Kidney glomerular epithelial cell (primary cell): ENCODE data around the gene MACROH2A2.
A peak's percentile ranks its signal among the peaks of the same experiment; 100 is the strongest.

Experiments
- DNase-seq: peaks from one replicate; lab custom pipeline; 2025; lab: John Stamatoyannopoulos, UW

Gene MACROH2A2

GRCh38 chr10:70130878-70131559 is 78.4 kb downstream of the MACROH2A2 start:
- DNase-seq: no peak

- DNase-seq: no peak
Observed at GRCh38 chr10:70131560-70131937, 78.9 kb downstream of the MACROH2A2 start.

- peak; percentile 49 for DNase-seq
Observed at GRCh38 chr10:70132098-70133029, 79.7 kb downstream of the MACROH2A2 start, which contains the start of gene AIFM2. Gene AIFM2, minus strand, starts transcription at chr10:70132825. Its CDS starts 8,741 bp downstream, at chr10:70124084.

- no peak for DNase-seq
Observed at GRCh38 chr10:70135046-70135445, 82.4 kb downstream of the MACROH2A2 start.

- no peak for DNase-seq
Observed at GRCh38 chr10:70135684-70136083, 83.0 kb downstream of the MACROH2A2 start.

- DNase-seq: no peak
Observed at GRCh38 chr10:70137135-70137534, 84.5 kb downstream of the MACROH2A2 start.

GRCh38 chr10:70137927-70138883 is 85.6 kb downstream of the MACROH2A2 start:
- DNase-seq: no peak

GRCh38 chr10:70139151-70139996 is 86.7 kb downstream of the MACROH2A2 start:
- no peak for DNase-seq

GRCh38 chr10:70139997-70140250 is 87.3 kb downstream of the MACROH2A2 start:
- no peak for DNase-seq

- no peak for DNase-seq
Observed at GRCh38 chr10:70140297-70140696, 87.7 kb downstream of the MACROH2A2 start.

GRCh38 chr10:70142555-70142954 is 89.9 kb downstream of the MACROH2A2 start:
- no peak for DNase-seq

- no peak for DNase-seq
Observed at GRCh38 chr10:70144372-70145110, 91.9 kb downstream of the MACROH2A2 start.

- no peak for DNase-seq
Observed at GRCh38 chr10:70145166-70145665, 92.6 kb downstream of the MACROH2A2 start.

- peak; percentile 53 for DNase-seq
Observed at GRCh38 chr10:70145666-70146488, 93.2 kb downstream of the MACROH2A2 start.

- DNase-seq: peak; percentile 98
Observed at GRCh38 chr10:70146489-70147258, 94.0 kb downstream of the MACROH2A2 start, which contains the start of gene TYSND1. Gene TYSND1, minus strand, starts transcription at chr10:70146700. Its CDS starts 114 bp downstream, at chr10:70146586.

- DNase-seq: no peak
Observed at GRCh38 chr10:70147259-70147625, 94.6 kb downstream of the MACROH2A2 start.

GRCh38 chr10:70148516-70148915 is 95.9 kb downstream of the MACROH2A2 start:
- no peak for DNase-seq

GRCh38 chr10:70155255-70155838 is 102.7 kb downstream of the MACROH2A2 start:
- no peak for DNase-seq
